Tibial nerve (tissue), 4 donors: ENCODE data around the gene NUDT13. TPM values are rescaled to one million over a fixed set of nuclear protein-coding genes. Genes with fewer than 3 reads are reported as not detected.
A peak's percentile ranks its signal among the peaks of the same experiment; 100 is the strongest.

Experiments
- DNase-seq, 2 donors: peaks; one replicate each; pipeline ENCODE4 v3.0.0-alpha.2; 2019; ENCODE audit warnings: low spot score in 2 of 2
- H3K27ac ChIP-seq, 4 donors: fragments of 200-600 bp; sonication (generic) in 3 of 4; one replicate each; pipeline ENCODE4 v1.5.1; 2017 to 2019; ENCODE audit warnings: mild to moderate bottlenecking in 1 of 4
- H3K27me3 ChIP-seq, 2 donors: fragments of 200-600 bp; sonication (generic) in 1 of 2; one replicate each; pipeline versions ENCODE4 v1.5.1 to v1.6.0; 2017 to 2019
- H3K36me3 ChIP-seq, 3 donors: fragments of 200-600 bp; sonication (generic); one replicate each; pipeline ENCODE4 v1.5.1; 2018 to 2019
- H3K4me1 ChIP-seq, 4 donors: fragments of 200-600 bp; sonication (generic) in 3 of 4; one replicate each; pipeline ENCODE4 v1.5.1; 2017 to 2019
- H3K4me3 ChIP-seq, 4 donors: fragments of 200-600 bp; sonication (generic) in 3 of 4; one replicate each; pipeline ENCODE4 v1.5.1; 2017 to 2019; ENCODE audit warnings: mild to moderate bottlenecking in 1 of 4, moderate library complexity in 1 of 4
- H3K9me3 ChIP-seq, 4 donors: fragments of 200-600 bp; sonication (generic) in 3 of 4; one replicate each; pipeline ENCODE4 v1.5.1; 2017 to 2019
- EP300 ChIP-seq, 2 donors: sonication (generic); formaldehyde crosslinking; IDR thresholded peaks; one replicate each; pipeline ENCODE4 v1.6.1; 2017; ENCODE audit warnings: antibody characterized with exemption in 2 of 2, mild to moderate bottlenecking in 1 of 2
- POLR2A ChIP-seq, 2 donors: fragments of 450-650 bp; IDR thresholded peaks; one replicate each; pipeline ENCODE4 v1.6.1; 2017; ENCODE audit warnings: antibody characterized with exemption in 2 of 2, mild to moderate bottlenecking in 2 of 2, moderate library complexity in 2 of 2
- whole genome bisulfite sequencing, 2 donors: methylation state at CpG; one replicate each; pipeline ENCODE4 v1.1.5; 2018; 5-methylcytosine and 5-hydroxymethylcytosine counted together
- total RNA-seq, 4 donors: library from RNA; depleted of rRNA; stranded (reverse); fragments of >200 nt; gene quantifications; one replicate each; pipeline ENCODE4 v1.1.0, GENCODE V29; 2016
- TF ChIP-seq, protein P1 (sequence below), 5 experiments: fragments of 200-600 bp in 3 of 5; fragments of 450-650 bp in 2 of 5; sonication (generic) in 3 of 5; IDR thresholded peaks; one replicate each; pipeline ENCODE4 v1.5.1; 2016 to 2019; ENCODE audit warnings: antibody characterized with exemption in 5 of 5, mild to moderate bottlenecking in 3 of 5, moderate library complexity in 2 of 5

Gene NUDT13
- total RNA-seq, 4 donors from 2014 or later, result 1.2 to 10.5 (median 4.2) TPM

DNA sequence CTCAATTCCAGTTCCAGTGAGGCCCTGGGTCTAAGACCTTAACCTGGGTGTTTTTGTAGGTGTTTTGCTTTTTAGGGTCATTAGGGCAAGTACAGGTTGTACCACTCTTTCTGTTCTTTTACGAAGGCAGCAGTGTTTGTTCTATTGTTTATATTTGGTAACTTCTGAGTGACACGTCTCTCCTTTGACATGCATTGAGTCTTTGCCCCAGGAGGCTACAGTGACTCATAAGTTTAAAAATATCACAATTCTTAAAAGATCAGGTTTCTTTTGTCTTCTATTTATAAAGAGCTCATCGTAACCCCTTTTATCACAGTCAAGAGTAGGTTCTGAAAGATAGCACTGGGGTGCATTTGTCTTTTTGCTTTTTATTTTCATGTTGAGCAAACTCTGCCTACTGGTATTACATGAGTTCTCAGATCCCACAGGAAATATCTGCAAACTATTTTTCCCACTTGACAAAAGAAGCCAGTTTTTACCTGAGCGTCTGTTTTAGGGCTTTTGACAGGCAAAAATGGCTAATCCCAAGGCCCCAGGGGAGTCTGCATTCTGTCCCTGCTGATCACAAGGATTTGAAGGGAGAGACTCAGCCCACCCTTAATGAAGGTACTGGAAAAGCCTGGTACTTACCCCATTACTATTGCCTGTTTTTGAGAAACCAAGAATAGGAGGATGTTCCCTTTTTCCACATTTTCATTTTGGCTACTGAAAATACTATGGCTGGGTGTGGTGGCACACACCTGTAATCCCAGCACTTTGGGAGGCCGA is 7.9 kb downstream of the NUDT13 start:
- no peaks in the 10 kb centered on the region for H3K9me3 ChIP-seq
- no peak for DNase-seq
- peaks cover 0 to 54% (median 0%) of the 10 kb centered on the region in 3 donors for H3K36me3 ChIP-seq
- H3K27me3 ChIP-seq, result no peaks in the 10 kb centered on the region
- no peak overlapping the region for H3K4me3 ChIP-seq
- WGBS, 2 donors, result 53 to 56% methylated on average over 5 of the region's 5 CpGs
- peak in 1 of 2 donors; percentile 31 for TF ChIP-seq EP300 (IDR thresholded peaks at IDR 0.05)
- TF ChIP-seq, protein P1, sequence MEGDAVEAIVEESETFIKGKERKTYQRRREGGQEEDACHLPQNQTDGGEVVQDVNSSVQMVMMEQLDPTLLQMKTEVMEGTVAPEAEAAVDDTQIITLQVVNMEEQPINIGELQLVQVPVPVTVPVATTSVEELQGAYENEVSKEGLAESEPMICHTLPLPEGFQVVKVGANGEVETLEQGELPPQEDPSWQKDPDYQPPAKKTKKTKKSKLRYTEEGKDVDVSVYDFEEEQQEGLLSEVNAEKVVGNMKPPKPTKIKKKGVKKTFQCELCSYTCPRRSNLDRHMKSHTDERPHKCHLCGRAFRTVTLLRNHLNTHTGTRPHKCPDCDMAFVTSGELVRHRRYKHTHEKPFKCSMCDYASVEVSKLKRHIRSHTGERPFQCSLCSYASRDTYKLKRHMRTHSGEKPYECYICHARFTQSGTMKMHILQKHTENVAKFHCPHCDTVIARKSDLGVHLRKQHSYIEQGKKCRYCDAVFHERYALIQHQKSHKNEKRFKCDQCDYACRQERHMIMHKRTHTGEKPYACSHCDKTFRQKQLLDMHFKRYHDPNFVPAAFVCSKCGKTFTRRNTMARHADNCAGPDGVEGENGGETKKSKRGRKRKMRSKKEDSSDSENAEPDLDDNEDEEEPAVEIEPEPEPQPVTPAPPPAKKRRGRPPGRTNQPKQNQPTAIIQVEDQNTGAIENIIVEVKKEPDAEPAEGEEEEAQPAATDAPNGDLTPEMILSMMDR (IDR thresholded peaks at IDR 0.05), result no peak
- peak overlapping the region in 2 of 4 donors; percentile 6 to 63 for H3K27ac ChIP-seq
- H3K4me1 ChIP-seq, result peaks cover 0 to 10% (median 0%) of the 10 kb centered on the region in 4 donors

DNA sequence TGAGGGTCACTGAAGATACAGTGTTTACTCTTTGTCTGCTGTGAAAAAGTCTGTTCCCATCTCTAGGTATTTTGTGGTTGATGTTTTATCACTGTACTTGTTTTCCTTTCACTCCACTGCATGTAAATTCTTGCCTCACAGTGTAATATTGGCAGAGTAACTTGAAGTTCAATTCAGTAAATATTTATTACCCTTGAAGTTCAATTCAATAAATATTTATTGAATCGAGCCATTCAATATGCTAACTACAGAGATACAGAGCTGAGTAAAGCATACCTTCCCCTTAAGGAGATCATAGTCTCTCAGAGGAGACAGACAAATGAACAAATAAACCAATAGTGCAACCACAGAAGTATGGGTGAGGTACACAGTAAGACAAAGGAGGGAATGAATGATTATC is 9.2 kb downstream of the NUDT13 start:
- TF ChIP-seq, protein P1 (IDR thresholded peaks at IDR 0.05), result no peak
- TF ChIP-seq POLR2A (IDR thresholded peaks at IDR 0.05) (no peak), EP300 (IDR thresholded peaks at IDR 0.05) (no peak)
- Histone ChIP-seq H3K4me1 (peaks cover 0 to 10% (median 0%) of the 10 kb centered on the region in 4 donors), H3K27ac (no peak overlapping the region), H3K4me3 (no peak overlapping the region), H3K9me3 (no peaks in the 10 kb centered on the region), H3K36me3 (peaks cover 0 to 63% (median 0%) of the 10 kb centered on the region in 3 donors), H3K27me3 (no peaks in the 10 kb centered on the region)
- WGBS, 2 donors, result 93 to 95% methylated on average over 1 of the region's 1 CpG
- no peak for DNase-seq

DNA sequence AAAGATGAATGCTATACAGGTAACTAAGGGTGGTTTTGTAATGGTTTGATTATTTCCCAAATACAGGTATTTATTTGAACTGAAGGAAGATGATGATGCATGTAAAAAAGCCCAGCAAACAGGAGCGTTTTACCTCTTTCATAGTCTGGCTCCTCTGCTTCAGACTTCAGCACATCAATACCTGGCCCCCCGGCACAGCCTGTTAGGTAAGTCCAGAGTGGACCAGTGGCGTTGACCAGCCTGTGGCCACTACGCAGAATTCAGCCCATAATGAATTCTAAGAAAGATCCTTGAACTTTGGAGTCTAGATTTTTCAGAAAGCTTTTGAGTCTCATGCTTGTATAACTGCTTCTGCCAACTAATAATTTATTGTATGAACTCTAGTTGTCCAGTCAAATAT is 9.7 kb downstream of the NUDT13 start:
- no peaks in the 10 kb centered on the region for H3K27me3 ChIP-seq
- TF ChIP-seq, protein P1 (IDR thresholded peaks at IDR 0.05), result no peak
- TF ChIP-seq EP300 (IDR thresholded peaks at IDR 0.05), result no peak
- TF ChIP-seq POLR2A (IDR thresholded peaks at IDR 0.05), result no peak
- H3K27ac ChIP-seq, result no peak overlapping the region
- peaks cover 0 to 10% (median 0%) of the 10 kb centered on the region in 4 donors for H3K4me1 ChIP-seq
- H3K9me3 ChIP-seq, result no peaks in the 10 kb centered on the region
- no peak for DNase-seq
- no peak overlapping the region for H3K4me3 ChIP-seq
- 93 to 96% methylated on average over 4 of the region's 4 CpGs for WGBS, 2 donors
- H3K36me3 ChIP-seq, result peaks cover 0 to 61% (median 0%) of the 10 kb centered on the region in 3 donors

DNA sequence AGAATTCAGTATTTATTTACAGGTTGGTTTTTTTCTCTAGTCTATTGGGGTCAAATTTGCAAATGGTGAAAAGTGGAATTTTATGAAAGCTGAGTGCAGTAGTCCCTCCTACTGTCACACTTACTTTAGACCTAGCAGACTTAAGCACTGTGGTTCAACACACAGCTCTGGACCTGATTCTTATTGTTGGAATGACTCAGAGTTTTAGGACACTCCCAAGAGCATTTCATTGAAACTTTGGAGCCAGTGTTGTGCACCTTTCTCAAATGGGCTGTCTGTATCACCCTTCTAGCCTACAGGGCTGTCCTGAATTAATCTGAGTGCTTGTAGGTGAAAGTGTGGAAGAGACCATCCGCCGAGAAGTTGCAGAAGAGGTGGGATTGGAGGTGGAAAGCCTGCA is 16.1 kb downstream of the NUDT13 start:
- TF ChIP-seq, protein P1 (IDR thresholded peaks at IDR 0.05), result no peak
- no peak for TF ChIP-seq EP300 (IDR thresholded peaks at IDR 0.05)
- no peak for TF ChIP-seq POLR2A (IDR thresholded peaks at IDR 0.05)
- no peak for DNase-seq
- 93 to 98% methylated on average over 2 of the region's 2 CpGs for WGBS, 2 donors
- H3K36me3 ChIP-seq, result peaks cover 0 to 84% (median 0%) of the 10 kb centered on the region in 3 donors
- H3K9me3 ChIP-seq, result no peaks in the 10 kb centered on the region
- no peaks in the 10 kb centered on the region for H3K4me1 ChIP-seq
- H3K27ac ChIP-seq, result no peak overlapping the region
- no peaks in the 10 kb centered on the region for H3K27me3 ChIP-seq
- H3K4me3 ChIP-seq, result no peak overlapping the region

DNA sequence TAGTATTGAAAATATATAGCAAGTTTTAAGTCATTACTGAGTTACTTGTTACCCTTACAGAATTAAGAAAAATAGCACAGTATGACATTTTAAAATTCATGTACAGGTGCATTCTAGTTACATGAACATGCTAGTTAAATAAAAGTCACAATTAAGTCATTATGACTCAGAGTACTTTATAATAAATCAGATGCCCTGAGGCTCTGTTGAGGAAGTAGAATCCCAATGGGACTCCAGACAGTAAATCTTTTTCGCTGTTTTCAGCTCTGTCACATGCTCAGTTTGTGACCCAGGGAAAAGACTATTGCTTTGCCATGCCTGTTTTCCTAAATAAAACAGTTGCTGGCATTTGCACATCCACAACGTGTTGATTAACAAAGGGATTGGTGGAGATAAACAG is 21.0 kb downstream of the NUDT13 start:
- TF ChIP-seq EP300 (IDR thresholded peaks at IDR 0.05), result no peak
- TF ChIP-seq, protein P1 (IDR thresholded peaks at IDR 0.05), result no peak
- TF ChIP-seq POLR2A (IDR thresholded peaks at IDR 0.05), result no peak
- Histone ChIP-seq H3K9me3 (no peaks in the 10 kb centered on the region), H3K4me3 (no peak overlapping the region), H3K27ac (no peak overlapping the region), H3K4me1 (no peaks in the 10 kb centered on the region), H3K36me3 (peaks cover 0 to 99% (median 0%) of the 10 kb centered on the region in 3 donors), H3K27me3 (no peaks in the 10 kb centered on the region)
- WGBS, 2 donors, result 34 to 41% methylated on average over 2 of the region's 2 CpGs
- DNase-seq, result no peak
